HG02970 (cell line): ENCODE measurements around the gene ADM2.

Source experiments
- ATAC-seq: cut with Tn5 transposase; IDR thresholded peaks from one replicate; pipeline ENCODE4 v1.9.1; 2021; ENCODE audit warnings: mild to moderate bottlenecking, moderate library complexity, moderate number of reproducible peaks; ENCODE audit not compliant: unreplicated experiment, low FRiP score

ADM2 gene

DNA sequence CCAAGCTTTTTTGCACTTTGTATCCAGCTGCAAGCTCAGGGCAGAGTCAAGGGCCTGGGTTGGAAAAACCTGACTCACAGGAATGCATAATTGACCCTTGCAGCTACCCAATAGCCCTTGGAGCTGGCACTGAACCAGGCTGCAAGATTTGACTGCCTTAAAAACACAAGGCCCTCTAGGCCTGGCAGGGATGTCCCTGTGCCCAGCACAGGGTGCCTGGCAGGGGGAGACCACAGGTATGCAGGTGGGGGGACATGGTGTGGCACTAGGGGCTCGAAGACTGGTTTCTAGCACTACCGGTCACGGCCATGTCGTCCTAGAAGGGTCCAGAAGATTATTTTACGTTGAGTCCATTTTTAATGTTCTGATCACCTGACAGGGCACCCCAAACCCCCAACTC, 36.7 kb upstream of the ADM2 start:
- ATAC-seq = no peak

DNA sequence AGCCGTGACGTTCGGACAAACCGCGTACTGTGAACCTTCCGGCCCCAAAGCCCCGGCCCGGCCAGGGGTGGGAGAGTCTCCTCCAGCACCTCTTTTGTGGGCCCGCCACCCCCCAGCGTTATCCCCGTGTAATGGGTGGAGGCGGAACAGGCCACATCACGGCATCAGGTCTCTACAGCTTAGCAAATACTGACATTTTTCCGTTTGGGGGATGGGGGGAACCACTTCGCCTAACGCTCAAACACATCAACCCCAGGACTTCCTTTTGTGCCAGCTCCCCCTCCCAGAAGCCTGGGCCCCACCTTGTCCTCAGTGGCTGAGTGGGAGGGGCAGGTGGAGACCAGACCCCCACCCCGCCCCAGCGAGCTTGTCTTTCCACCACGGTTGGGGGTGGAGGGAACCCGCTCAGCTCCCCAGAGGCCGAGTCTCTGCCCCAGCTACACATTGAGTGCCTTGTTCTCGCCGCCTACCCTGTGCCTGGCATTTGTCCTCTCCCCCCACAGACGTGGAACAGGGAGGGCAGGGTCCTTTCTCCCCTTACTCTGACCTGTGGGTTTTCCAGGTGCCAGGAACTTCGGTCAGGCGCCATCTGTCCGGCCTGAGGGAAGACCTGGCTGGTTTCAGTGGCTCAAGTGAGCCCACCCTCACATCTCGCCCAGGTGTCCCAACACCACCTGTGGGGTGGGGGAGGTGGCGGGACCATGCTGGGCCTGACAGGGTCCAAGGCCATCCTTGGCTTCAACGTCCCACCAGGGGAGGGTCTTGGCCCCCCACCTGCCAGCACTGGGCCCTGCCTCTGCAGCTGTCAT, 36.1 kb upstream of the ADM2 start:
- ATAC-seq = no peak

DNA sequence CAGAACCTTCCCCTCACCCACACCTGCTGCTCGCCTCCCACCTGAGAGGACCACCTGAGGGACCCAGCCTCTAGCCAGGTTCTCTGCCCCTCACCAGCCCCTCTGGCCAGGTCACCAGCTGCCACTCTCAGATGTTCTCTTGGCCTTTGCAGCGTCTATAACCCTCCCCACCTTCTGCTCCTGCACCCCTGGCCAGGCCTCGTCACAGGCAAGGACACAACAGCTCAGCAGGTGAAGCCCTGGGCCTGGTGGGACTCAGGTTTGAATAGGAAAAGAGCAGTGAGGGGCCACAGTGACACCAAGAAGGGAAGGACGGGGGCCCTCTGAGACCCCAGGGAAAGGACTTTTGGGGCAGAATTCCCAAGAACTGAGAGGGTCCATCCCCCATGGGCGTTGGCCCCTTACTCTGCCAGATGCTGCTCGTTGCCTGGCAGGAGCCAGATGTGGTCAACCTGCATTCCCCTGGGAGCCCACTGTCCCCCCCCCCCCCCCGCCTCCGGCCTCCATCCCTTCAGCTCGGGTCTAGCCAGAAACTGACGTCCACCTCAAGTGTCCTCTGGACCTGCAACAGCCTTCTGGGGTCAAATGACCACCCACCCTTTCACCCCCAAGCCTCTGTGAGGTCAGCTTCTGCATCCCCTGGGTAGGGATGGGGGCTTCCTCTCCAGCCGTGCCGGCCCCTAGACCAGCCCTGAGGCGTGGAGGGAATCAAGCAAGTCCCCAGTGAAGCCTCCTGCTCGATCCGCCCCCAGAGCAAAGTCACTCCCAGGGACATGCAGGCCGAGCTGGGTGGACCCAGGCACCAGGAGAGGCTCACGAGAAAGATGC, 35.2 kb upstream of the ADM2 start:
- ATAC-seq = no peak

DNA sequence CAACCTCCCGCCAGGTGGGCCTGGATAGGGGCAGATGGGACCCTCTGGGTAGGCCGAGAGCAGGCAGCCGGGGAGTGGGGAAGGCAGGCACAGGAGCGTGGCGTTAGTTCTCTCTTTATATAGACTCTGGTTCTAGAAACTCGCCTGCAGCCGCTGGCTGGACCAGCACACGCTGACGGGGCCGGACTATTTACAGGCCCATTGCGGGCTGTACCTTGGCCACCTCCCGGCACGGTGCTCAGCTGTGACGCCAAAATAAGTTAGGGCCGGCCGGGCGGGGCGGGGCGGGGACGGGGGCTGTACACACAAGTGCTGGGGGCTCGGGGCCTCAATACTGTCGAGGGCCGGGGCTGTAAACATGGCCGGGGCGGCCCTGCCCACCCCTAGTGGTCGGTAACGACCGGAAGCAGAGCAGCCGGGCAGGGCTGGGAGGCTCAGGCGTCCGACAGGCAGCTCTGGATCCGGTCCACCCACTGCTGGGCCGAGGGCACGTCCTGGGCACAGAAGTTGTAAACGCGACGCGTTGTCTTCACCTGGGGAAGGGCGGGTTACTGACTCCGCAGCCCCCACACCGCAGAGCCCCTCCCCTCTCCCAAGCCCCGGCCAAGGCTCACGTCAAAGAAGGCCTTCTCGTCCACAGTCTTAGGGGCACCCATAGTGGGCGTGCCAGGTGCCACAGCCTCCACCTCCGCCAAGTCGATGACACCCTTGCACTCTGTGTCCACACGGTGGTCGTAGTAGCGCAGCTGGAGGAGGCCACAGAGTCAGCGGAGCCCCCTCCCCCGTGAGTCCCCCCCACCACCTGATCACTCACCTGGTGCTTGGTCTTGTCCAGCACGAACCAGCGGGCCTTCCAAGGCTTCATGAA, 34.4 kb upstream of the ADM2 start:
- ATAC-seq = no peak

DNA sequence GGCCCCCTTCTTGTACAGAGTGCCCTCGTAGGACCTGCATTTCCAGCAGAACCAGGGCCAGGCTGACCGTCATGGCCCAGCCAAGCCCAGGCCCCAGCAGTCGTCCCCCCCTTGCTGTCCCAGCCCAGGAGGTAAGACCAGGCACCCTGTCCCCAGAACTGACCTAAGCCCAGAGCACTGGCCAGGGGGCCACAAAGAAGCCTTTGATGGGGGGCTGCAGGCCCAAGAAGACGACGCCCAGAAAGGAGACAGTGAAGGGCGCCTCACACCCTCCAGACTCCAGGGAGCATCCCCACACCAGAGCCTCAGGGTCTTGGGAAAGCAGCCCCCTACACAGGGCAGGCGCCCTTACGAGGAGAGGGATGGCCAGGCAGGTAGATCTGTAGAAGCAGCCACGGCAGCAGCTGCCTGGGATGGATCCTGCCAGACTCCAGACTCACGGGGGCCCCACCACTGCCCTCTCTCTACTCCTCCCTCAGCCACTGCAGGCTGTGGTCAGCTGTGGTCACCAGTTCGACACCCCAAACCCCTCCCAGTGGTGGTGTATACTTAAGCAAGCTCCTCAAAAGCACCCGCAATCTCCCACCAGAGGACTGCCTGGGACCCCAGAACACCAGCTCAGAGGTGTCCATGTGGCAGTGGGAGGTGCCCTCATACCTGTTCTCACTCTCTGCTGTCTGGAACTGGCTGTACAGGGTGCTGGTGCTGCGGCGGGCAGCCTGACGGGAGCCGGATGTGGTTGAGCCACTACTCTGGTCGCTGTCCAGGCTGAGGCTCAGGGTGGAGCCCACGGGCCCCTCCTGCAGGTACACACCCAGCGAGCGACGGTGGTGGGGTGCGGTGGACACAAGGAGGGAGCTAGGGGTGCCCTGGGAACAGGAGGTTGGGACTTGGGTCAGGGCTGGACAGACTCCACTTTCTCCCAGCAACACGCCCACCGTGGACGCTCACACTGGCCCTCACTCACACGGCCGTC, 33.5 kb upstream of the ADM2 start:
- ATAC-seq = no peak

DNA sequence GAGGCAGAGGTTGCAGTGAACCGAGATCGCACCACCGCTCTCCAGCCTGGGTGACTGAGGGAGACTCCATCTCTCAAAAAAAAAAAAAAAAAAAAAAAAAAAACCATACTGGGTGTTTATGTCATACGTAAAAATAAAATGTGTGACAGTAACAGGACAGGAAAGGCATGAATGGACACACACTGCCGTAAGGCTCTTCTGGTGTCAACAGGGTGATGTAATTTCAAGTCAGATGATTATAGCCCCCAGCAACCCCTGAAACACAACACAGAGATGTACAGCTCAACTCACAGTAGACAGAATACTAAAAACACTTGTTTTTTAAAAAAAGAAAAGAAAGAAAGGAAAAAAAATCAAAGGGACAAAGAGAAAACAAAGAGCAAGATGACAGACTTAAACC, 28.7 kb upstream of the ADM2 start:
- ATAC-seq = no peak

DNA sequence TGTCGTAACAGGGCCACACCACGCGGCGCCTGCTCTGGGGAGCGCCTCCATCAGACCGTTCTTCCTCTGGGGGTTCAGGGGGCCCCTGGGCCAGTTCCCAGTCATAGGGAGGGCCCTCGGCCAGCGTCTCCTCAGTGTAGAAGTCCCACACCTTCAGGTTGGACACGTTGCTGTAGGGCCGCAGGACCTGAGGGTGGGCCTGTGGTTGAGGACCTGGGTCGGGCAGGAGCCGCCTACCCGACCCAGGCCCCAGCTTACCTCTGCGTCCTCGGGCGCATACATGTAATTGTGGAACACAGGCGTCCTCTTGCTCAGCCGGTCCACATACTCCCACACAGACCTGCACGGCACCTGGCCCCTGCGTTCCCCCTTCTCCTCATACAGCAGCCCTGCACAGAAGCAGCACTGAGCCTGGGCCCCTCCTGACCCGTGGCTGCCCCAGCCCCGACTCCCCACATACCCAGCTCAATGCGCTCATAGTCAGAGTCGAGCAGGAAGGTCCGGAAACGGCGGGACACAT, 26.7 kb upstream of the ADM2 start:
- no peak for ATAC-seq

DNA sequence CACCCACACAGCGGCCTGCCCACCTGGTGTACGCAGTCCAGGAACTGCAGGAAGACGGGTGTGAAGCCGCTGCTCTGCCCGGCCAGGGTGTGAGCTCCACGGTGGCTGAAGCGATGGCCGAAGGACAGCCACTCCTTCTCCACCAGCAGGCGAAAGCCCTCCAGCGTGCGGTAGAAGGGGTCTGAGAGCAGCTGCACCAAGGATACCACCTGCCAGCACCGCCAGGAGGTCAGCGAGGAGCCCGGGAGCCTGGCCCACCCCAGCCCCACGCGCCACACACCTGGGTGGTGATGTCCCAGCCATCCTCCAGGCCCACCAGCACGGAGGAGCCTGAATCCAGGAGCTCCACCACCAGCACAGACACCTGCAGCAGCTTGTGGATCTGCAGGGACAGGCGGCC, 26.1 kb upstream of the ADM2 start:
- ATAC-seq = no peak

DNA sequence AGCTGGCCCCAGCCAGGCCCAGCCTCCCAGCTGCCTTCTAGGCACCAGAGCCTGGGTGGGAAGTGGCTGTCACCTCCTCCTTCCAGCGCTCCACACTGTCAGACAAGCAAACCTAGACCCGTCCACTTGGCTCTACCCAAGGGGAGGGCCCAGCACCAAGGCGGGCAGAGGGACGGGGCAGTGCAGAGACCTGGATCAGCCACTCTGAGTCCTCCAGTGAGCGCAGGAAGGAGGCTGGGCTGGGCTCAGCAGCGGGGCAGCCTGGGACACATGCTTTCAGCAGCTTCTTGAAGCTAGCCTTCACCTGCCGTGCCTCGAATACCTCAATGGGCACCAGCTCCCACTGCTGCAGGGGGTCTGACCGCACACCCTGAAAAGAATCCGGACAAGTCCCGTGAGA, 25.3 kb upstream of the ADM2 start:
- no peak for ATAC-seq

DNA sequence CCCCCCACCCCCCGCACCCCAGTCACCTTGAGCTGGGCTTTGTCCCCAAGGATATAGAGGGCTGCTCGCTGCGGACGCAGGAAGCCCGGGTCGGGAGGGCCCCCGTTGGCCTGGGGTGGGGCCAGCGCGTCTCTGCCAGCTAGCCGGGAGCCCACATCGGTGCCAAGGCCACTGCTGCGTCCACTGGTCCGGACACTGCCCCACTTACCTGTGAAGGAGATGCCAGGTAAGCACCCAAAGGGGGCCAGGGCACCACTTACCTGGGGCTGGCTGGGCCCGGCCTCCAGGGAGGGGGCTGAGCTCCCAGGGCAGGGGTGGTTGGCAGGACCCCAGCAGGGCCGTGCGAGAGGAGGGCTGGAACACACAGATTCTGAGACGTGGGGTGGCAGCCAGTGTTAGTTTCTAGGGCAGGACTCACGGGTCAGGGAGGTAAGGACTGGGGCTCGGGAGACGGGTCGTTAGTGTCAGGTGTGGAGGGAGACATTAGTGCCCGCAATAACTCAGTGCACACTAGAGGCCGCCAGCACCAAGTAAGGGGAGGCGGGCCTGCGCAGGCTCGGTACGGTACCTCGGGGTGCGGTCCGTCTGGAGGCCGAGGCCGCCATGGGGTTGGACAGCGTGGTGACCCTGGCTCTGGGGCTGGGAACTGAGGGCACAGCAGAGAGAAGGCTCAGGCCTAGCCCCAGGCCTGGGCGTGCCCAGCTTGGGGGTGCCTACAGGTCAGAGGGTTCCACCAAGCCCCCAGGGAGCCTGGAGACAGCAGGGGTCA, 24.7 kb upstream of the ADM2 start:
- ATAC-seq = no peak

DNA sequence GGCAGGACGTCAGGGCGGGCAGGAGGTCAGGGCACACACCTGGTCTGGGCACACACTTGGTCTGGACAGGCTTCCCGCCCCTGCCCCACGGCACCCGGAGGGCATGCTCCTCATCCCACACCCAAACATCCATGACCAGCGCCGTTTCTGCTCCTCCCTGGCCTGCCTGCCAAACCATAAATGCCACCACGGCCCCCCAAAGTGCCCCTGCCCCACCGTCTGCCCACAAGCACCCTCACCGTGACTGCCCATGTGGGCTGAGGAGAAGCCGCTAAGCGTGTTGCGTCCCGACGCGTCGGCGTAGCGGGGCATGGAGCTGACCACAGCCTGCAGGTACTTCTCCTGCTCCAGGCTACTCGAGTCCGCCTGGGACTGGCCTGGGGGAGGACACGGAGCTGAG, 22.3 kb upstream of the ADM2 start:
- no peak for ATAC-seq

DNA sequence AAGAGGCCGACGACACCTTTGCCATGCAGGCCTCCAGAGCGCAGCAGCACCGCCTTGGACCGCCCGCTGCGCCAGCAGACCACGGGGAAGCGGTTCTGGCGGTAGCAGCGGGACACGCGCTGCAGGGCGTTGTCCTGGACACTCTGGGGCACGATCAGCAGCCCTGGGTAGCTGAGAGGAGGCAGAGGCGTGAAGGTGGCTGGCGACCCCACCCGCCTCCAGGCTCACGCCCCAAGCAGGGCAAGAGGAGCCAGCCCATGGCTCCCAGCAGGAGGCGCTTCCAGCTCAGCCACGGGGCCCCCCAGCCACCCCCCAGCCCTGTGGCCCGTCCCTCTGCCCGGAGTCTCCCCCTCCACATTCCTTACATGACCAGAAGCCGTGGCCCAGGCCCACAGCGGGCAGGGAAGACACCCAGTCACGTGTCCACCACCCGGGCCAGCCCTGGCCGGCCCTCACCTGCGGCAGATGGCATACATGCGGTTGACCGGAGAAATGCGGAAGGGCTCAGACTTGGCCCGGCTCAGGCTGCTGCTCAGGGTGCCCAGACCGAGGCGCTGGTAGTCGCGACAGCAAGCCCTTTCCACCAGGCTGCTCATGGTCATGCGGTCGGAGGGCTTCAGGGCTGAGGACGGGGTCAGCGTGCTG, 21.7 kb upstream of the ADM2 start:
- no peak for ATAC-seq

DNA sequence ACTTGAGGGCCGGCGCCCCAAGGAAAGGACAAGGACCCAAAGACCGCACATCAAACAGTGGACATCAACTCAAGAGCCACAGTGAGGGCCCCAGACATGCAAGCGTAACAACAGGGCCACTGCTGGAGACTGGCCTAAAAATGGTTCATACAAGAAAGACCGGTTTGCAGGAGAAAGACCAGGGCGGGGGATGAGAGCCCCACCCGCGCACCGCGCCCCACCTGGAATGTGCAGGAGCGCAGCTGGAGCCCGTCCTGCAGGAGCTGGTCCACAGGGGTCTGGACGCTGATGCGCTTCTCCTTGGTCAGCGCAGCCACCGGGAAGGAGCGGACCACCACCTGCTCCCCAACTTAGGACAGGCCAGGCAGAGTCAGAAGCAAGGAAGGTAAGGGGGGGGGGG, 20.4 kb upstream of the ADM2 start:
- no peak for ATAC-seq

DNA sequence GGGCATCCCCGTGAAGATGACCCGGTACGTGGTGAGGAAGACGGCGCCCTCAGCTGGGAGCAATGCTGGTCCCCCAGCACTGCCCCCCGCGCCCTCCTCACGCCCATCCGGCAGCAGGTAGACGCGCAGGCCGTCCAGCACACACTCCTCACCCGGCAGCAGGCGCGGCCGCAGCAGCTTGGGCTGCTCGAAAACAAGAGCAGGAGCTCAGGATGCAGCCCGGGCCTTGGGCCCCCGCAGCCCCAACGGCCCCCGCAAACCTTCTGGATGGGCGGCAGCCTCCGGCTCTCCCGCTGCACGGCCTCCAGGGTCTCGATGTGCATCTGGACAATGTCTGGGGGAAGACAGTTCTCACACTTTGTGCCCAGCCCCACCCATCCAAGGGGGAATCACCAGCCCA, 19.8 kb upstream of the ADM2 start:
- ATAC-seq = no peak

DNA sequence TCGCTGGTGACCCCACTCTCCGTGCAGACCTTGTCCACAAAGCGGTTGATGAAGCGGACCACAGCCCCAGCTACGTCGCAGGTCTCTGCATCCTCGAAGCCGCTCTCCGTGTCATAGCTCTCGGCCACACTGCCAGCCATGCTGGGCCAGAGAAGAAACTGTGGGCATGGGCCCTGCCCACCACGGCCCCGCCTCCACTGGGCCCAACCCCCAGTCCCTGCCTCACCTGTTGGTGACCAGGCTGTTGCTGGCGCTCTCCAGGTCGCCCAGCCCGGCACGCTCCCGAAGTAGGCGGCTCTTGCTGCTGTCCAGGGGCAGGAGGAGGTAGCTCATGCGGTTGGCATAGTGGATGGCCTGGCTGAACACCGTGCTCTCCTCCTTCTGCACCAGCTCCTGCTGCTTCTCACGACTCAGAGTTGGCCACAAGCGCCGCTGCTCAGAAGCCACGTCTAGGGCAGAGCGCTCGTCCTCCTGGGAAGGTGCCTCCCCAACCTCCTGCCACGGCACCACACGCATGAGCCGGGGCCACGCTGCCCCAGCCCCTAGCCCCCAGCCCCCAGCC, 19.3 kb upstream of the ADM2 start:
- ATAC-seq = no peak

DNA sequence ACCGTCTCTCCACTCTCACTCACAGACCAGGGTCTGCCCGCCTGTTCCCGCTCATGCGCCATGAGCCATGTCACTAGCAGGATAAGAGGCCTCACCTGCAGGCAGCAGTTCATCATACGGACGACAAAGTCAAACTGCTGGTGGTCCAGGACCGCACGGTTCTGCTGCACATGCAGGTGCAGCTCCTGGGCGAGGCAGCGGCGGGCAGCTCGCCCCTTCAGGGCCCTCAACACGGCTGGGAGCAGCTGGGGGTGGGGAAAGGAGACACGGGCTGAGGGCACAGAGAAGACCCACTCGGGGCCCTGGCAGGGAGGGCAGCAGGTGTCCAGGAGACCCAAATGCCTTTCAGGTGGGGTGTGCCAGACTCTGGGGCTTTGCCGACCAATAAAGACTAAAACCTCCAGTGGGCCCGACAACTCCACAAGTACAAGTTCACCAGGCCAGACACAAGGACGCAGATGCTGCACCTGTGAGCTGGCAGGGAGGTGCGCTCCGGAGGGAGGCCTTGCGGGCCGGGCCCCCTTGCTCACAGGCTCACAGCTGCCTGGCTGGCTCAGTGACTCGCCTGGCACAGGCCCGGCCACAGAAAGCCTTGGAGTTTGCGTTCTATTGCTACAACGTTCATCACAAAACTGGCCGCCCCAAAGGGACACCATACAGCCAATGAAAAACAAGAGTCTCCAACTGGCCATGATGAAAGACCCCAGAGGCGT, 18.0 kb upstream of the ADM2 start:
- ATAC-seq = no peak

DNA sequence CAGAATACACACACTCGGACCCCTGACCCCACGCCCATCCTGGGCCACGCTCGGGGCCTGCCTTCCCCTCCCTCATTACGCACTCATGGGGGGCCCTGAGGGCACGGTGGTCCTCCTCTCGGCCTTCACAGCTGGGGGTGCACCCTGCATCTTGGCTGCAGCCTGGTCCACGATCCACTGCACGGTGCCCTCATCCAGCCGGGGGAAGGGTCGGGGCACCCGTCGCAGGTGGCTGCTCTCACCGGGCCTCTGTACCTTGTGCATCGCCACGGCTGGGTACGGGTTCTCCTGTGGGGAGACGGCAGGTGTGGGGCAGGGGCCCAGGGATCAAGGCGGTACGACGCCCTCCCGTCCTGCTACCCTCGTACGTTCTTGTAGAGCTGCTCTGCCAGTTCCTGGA, 16.9 kb upstream of the ADM2 start:
- no peak for ATAC-seq
